Neutrophil (primary cell): ENCODE results near the gene TMPRSS11E.

Experiments
- H3K27ac ChIP-seq: fragments of 200-600 bp; sonication (generic); 2 replicates; pipeline ENCODE4 v1.5.1; 2016; ENCODE audit warnings: mild to moderate bottlenecking, moderate library complexity
- H3K27me3 ChIP-seq: fragments of 200-600 bp; sonication (generic); 2 replicates; pipeline ENCODE4 v1.6.0; 2016; ENCODE audit warnings: mild to moderate bottlenecking
- H3K36me3 ChIP-seq: fragments of 200-600 bp; sonication (generic); 2 replicates; pipeline ENCODE4 v1.5.1; 2017
- H3K4me1 ChIP-seq, 2 experiments: fragments of 200-600 bp in 1 of 2; sonication (generic) in 1 of 2; 1 replicate in 1 of 2; 2 replicates in 1 of 2; pipeline versions ENCODE4 v1.5.1 to v1.6.1; 2013 to 2016; ENCODE audit warnings: low read depth in 1 of 2, low read length in 1 of 2, mild to moderate bottlenecking in 1 of 2, moderate library complexity in 1 of 2; ENCODE audit not compliant: control insufficient read depth in 1 of 2, insufficient read depth in 1 of 2
- H3K4me3 ChIP-seq, 2 experiments: fragments of 200-600 bp in 1 of 2; sonication (generic) in 1 of 2; 1 replicate in 1 of 2; 2 replicates in 1 of 2; pipeline ENCODE4 v1.5.1; 2013 to 2016; ENCODE audit warnings: low read depth in 1 of 2, low read length in 1 of 2, mild to moderate bottlenecking in 1 of 2, moderate library complexity in 1 of 2
- H3K9me3 ChIP-seq: fragments of 200-600 bp; sonication (generic); 2 replicates; pipeline ENCODE4 v1.5.1; 2016
- TF ChIP-seq, protein P1 (sequence below): fragments of 200-600 bp; sonication (generic); IDR thresholded peaks from 2 replicates; pipeline ENCODE4 v1.5.1; 2016; ENCODE audit warnings: antibody characterized with exemption

Gene TMPRSS11E

DNA sequence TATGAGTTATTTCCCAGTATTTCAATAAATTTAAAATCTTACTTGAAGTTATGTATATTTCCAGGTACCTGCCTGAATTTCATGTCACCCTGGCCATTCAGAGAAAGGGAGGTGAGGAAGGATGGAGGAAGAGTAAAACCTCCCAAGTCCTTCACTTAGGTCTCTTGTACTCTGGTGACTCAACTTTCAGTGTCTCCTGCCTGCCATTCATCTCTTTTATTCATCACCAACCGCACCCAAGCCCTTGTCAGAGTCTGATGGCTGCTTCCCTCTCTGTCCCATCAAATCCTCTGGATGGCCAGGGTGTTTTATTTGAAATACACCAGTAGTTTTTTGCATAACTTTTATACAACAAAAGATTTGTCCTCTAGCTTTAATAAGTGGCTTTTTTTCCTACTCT, 17.8 kb downstream of the TMPRSS11E start:
- Histone ChIP-seq H3K4me3 (no peak overlapping the region), H3K9me3 (no peaks in the 10 kb centered on the region), H3K27ac (no peak overlapping the region), H3K27me3 (no peaks in the 10 kb centered on the region), H3K36me3 (no peaks in the 10 kb centered on the region), H3K4me1 (no peaks in the 10 kb centered on the region)
- TF ChIP-seq, protein P1, sequence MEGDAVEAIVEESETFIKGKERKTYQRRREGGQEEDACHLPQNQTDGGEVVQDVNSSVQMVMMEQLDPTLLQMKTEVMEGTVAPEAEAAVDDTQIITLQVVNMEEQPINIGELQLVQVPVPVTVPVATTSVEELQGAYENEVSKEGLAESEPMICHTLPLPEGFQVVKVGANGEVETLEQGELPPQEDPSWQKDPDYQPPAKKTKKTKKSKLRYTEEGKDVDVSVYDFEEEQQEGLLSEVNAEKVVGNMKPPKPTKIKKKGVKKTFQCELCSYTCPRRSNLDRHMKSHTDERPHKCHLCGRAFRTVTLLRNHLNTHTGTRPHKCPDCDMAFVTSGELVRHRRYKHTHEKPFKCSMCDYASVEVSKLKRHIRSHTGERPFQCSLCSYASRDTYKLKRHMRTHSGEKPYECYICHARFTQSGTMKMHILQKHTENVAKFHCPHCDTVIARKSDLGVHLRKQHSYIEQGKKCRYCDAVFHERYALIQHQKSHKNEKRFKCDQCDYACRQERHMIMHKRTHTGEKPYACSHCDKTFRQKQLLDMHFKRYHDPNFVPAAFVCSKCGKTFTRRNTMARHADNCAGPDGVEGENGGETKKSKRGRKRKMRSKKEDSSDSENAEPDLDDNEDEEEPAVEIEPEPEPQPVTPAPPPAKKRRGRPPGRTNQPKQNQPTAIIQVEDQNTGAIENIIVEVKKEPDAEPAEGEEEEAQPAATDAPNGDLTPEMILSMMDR = no peak

DNA sequence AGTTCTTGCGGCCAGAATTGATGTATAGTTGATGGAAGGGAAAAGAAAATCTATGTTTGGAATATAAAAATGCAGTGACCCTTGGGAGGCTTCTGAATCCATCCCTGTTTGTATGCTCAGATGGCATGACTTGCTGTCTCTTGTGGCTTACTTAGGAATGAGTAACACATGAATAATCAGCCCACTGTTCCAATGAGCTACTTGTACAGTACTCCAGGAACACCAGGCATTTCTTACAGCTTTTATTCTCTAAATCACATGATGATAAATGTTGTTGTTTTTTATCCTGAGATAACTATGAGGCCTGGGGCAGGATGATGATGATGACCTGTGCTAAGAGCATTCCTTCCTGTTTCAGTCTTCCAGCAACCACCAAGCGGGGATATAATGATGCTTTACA, 18.9 kb downstream of the TMPRSS11E start:
- Histone ChIP-seq H3K36me3 (no peaks in the 10 kb centered on the region), H3K4me1 (no peaks in the 10 kb centered on the region), H3K4me3 (no peak overlapping the region), H3K27me3 (no peaks in the 10 kb centered on the region), H3K9me3 (no peaks in the 10 kb centered on the region), H3K27ac (no peak overlapping the region)
- TF ChIP-seq, protein P1 = no peak

DNA sequence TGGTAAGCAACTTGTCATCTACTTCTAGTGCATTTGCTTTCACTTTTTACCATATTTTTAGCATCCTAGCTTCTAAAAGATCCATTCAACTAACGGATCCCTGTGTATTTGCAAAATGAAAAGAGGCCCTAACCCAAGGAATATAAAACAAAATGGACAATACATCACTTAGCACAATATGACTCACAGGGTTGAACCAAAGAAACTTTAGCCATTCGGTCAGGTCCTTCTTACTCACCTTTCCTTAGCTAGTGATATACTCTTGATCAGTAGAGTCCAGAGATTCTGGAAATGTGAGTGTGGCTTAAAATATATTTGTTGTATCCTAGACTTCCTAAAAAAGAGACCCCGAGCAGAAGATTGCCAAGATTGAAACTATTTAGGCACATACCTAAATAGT, 19.5 kb downstream of the TMPRSS11E start:
- no peak overlapping the region for H3K27ac ChIP-seq
- TF ChIP-seq, protein P1 = no peak

DNA sequence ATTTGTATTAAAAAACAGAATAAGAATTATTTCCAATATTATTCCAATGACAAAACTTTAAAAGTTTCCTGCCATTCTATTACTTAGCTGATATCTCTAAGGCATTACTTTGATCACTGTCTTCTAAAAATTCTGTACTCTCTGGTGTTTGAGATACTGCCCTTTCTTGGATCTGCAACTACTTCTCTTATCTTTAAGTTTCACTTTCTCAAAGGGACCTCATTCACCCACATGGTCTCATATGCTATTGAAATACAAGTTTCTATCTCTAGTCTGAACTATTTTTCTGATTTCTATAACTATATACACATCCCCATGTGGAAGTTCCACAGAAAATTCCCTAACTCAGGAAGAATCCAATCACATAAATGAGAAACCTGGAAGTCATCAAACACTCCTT, 22.2 kb downstream of the TMPRSS11E start:
- TF ChIP-seq, protein P1 = no peak
- no peaks in the 10 kb centered on the region for H3K36me3 ChIP-seq
- no peaks in the 10 kb centered on the region for H3K9me3 ChIP-seq
- no peak overlapping the region for H3K27ac ChIP-seq
- H3K4me1 ChIP-seq = no peaks in the 10 kb centered on the region
- no peak overlapping the region for H3K4me3 ChIP-seq
- H3K27me3 ChIP-seq = no peaks in the 10 kb centered on the region

More for the DNA sequence above, 19.5 kb downstream of the TMPRSS11E start:
- no peak overlapping the region for H3K4me3 ChIP-seq
- no peaks in the 10 kb centered on the region for H3K4me1 ChIP-seq
- no peaks in the 10 kb centered on the region for H3K27me3 ChIP-seq
- no peaks in the 10 kb centered on the region for H3K36me3 ChIP-seq
- no peaks in the 10 kb centered on the region for H3K9me3 ChIP-seq

DNA sequence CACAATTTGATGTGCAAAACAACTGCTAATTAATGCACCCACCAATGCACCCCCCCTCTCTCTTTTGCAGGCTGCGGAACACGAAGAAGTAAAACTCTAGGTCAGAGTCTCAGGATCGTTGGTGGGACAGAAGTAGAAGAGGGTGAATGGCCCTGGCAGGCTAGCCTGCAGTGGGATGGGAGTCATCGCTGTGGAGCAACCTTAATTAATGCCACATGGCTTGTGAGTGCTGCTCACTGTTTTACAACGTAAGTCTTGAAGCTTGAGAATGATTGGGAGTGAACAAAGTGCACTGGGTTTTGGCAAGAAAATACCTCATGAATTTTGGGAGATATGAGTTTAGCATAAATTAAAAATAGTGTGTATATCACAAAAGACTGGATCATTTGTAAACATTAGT, 28.9 kb downstream of the TMPRSS11E start:
- Histone ChIP-seq H3K9me3 (no peaks in the 10 kb centered on the region), H3K36me3 (no peaks in the 10 kb centered on the region), H3K4me3 (no peak overlapping the region), H3K27me3 (no peaks in the 10 kb centered on the region), H3K4me1 (no peaks in the 10 kb centered on the region), H3K27ac (no peak overlapping the region)
- TF ChIP-seq, protein P1 = no peak

DNA sequence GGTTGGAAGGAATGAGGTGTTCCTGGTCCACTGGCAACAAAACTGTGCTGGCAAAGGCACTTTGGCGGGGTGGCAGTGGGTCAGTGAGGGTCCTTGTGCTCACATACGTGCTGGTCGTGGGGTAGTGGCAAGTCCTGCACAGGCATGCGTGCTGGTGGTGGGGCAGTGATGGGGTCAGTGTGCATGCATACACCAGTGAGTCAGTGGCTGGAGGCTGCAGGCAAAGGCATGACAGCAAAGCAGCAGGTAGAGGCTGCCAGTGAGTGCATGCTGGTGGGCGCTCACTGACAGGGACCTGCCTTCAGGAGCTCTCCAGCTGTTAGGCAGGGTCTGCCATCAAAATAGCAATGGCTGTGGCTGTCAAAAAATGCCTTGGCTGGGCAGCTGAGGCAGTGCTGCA, 42.1 kb downstream of the TMPRSS11E start:
- TF ChIP-seq, protein P1 = no peak
- no peak overlapping the region for H3K4me3 ChIP-seq
- H3K36me3 ChIP-seq = no peaks in the 10 kb centered on the region
- peaks cover 0 to 2% of the 10 kb centered on the region in 2 experiments for H3K4me1 ChIP-seq
- H3K27ac ChIP-seq = no peak overlapping the region
- no peaks in the 10 kb centered on the region for H3K9me3 ChIP-seq
- no peaks in the 10 kb centered on the region for H3K27me3 ChIP-seq
